Adrenal gland (tissue), 5 donors: ENCODE measurements around the gene GPR37L1.

Source experiments
- CTCF ChIP-seq, 6 experiments: fragments of 450-650 bp in 4 of 6; fragments of 200-600 bp in 2 of 6; sonication (generic) in 1 of 6; IDR thresholded peaks; 1 replicate in 5 of 6; 2 replicates in 1 of 6; pipeline versions ENCODE4 v1.5.1 to v1.8.0; 2016 to 2021; ENCODE audit warnings: antibody characterized with exemption in 6 of 6, mild to moderate bottlenecking in 2 of 6, moderate library complexity in 1 of 6
- POLR2A ChIP-seq, 2 donors: fragments of 450-650 bp; IDR thresholded peaks; one replicate each; pipeline ENCODE4 v1.6.1; 2017; ENCODE audit warnings: antibody characterized with exemption in 2 of 2, mild to moderate bottlenecking in 2 of 2, moderate library complexity in 1 of 2
- donor health status: DM: no; HTN: no; CAD: no.

- TF ChIP-seq CTCF (IDR thresholded peaks at IDR 0.05), result no peak
- no peak for TF ChIP-seq POLR2A (IDR thresholded peaks at IDR 0.05)
Measured at GRCh38 chr1:202093858-202094257, 28.9 kb upstream of the GPR37L1 start.
